IMR-90 (cell line): ENCODE results near the gene SPAG5. TPM values are rescaled to one million over a fixed set of nuclear protein-coding genes. Genes with fewer than 3 reads are reported as not detected.

Experiments
- ATAC-seq: fragments of 200-7000 bp; cut with Tn5 transposase; 2 replicates; pipeline ENCODE4 v1.9.1; 2020; ENCODE audit warnings: low read depth, mild to moderate bottlenecking, moderate library complexity
- BruUV-seq: library from RNA; stranded (reverse); fragments of 400-500 nt; replicated peaks from 2 replicates; lab custom pipeline; 2021; lab: Mats Ljungman, UMichigan
- CTCF ChIA-PET: fragments of 300-600 bp; formaldehyde crosslinking; extraction: SDS; loops from one replicate; lab custom pipeline; 2021; ENCODE audit warnings: antibody characterized with exemption; lab: Yijun Ruan, JAX
- POLR2A ChIA-PET: fragments of 300-600 bp; sonication (Branson Sonifier 250); formaldehyde crosslinking; loops from one replicate; lab custom pipeline; 2022; ENCODE audit warnings: antibody characterized with exemption; ENCODE audit not compliant: unreplicated experiment; lab: Charles Lee
- DNase-seq: peaks from one replicate; pipeline ENCODE4 v3.0.0; 2013
- H2AFZ ChIP-seq: replicated peaks from 2 replicates; pipeline ENCODE3; 2013; ENCODE audit warnings: low read length, mild to moderate bottlenecking; ENCODE audit not compliant: poor library complexity
- H2AK5ac ChIP-seq: 2 replicates; pipeline ENCODE4 v1.6.1; 2013; ENCODE audit warnings: low read depth, low read length, inconsistent platforms
- H2AK9ac ChIP-seq: replicated peaks from 2 replicates; pipeline ENCODE3; 2013; ENCODE audit warnings: mild to moderate bottlenecking, low read depth, low read length, moderate library complexity; ENCODE audit not compliant: poor library complexity
- H2BK120ac ChIP-seq: 2 replicates; pipeline ENCODE4 v1.6.1; 2013; ENCODE audit warnings: low read depth, low read length, inconsistent platforms
- H2BK15ac ChIP-seq: 3 replicates; pipeline ENCODE4 v1.6.1; 2013; ENCODE audit warnings: low read depth, low read length, inconsistent platforms
- H2BK20ac ChIP-seq: 2 replicates; pipeline ENCODE4 v1.6.1; 2013; ENCODE audit warnings: low read depth, mild to moderate bottlenecking, inconsistent platforms, low read length, moderate library complexity
- H2BK5ac ChIP-seq: 2 replicates; pipeline ENCODE4 v1.6.1; 2013; ENCODE audit warnings: mild to moderate bottlenecking, low read depth, low read length, inconsistent platforms; ENCODE audit not compliant: poor library complexity, severe bottlenecking
- H3K14ac ChIP-seq: replicated peaks from 2 replicates; pipeline ENCODE4 v1.6.1; 2013; ENCODE audit warnings: low read depth, low read length, inconsistent platforms
- H3K18ac ChIP-seq: 2 replicates; pipeline ENCODE4 v1.6.1; 2013; ENCODE audit warnings: low read depth, low read length, control low read depth
- H3K23ac ChIP-seq: 2 replicates; pipeline ENCODE4 v1.6.1; 2013; ENCODE audit warnings: low read depth, low read length, inconsistent platforms
- H3K27ac ChIP-seq: 2 replicates; pipeline ENCODE4 v1.5.1; 2013; ENCODE audit warnings: mild to moderate bottlenecking, control low read depth, low read length; ENCODE audit not compliant: insufficient read depth
- H3K27me3 ChIP-seq: 2 replicates; pipeline ENCODE4 v1.6.1; 2013; ENCODE audit warnings: low read length; ENCODE audit not compliant: control insufficient read depth, insufficient read depth
- H3K36me3 ChIP-seq: 2 replicates; pipeline ENCODE4 v1.6.1; 2013; ENCODE audit warnings: low read length, mixed read lengths; ENCODE audit not compliant: control insufficient read depth, insufficient read depth
- H3K4ac ChIP-seq: 2 replicates; pipeline ENCODE4 v1.6.1; 2013; ENCODE audit warnings: low read depth, low read length, inconsistent platforms
- H3K4me1 ChIP-seq: 2 replicates; pipeline ENCODE4 v1.6.1; 2013; ENCODE audit warnings: low read length, mixed read lengths; ENCODE audit not compliant: control insufficient read depth, insufficient read depth
- H3K4me2 ChIP-seq: 2 replicates; pipeline ENCODE4 v1.6.1; 2013; ENCODE audit warnings: low read depth, mild to moderate bottlenecking, control low read depth, low read length, moderate library complexity
- H3K4me3 ChIP-seq: 2 replicates; pipeline ENCODE4 v1.5.1; 2013; ENCODE audit warnings: low read depth, mild to moderate bottlenecking, control low read depth, low read length, moderate library complexity; ENCODE audit not compliant: insufficient read depth
- H3K56ac ChIP-seq: 2 replicates; pipeline ENCODE4 v1.6.1; 2013; ENCODE audit warnings: low read length, inconsistent platforms; ENCODE audit not compliant: insufficient read depth; ENCODE audit errors: extremely low read depth
- H3K79me1 ChIP-seq, 2 experiments: 2 replicates each; pipeline ENCODE4 v1.6.1; 2013; ENCODE audit warnings: low read length in 2 of 2, inconsistent platforms in 1 of 2, low read depth in 1 of 2
- H3K9ac ChIP-seq: 2 replicates; pipeline ENCODE4 v1.6.1; 2013; ENCODE audit warnings: low read depth, low read length, control low read depth
- H3K9me1 ChIP-seq: 2 replicates; pipeline ENCODE4 v1.6.1; 2013; ENCODE audit warnings: low read length, inconsistent platforms; ENCODE audit not compliant: insufficient read depth
- H3K9me3 ChIP-seq: 2 replicates; pipeline ENCODE4 v1.6.1; 2013; ENCODE audit warnings: low read length; ENCODE audit not compliant: control insufficient read depth, insufficient read depth
- H4K20me1 ChIP-seq: 2 replicates; pipeline ENCODE4 v1.6.1; 2013; ENCODE audit warnings: low read length, inconsistent platforms; ENCODE audit not compliant: insufficient read depth
- H4K5ac ChIP-seq: 2 replicates; pipeline ENCODE4 v1.6.1; 2013; ENCODE audit warnings: mild to moderate bottlenecking, low read depth, low read length, control low read depth
- H4K8ac ChIP-seq, 2 experiments: 2 replicates each; pipeline ENCODE4 v1.6.1; 2013; ENCODE audit warnings: low read depth in 2 of 2, low read length in 2 of 2, control low read depth in 1 of 2, inconsistent platforms in 1 of 2
- H4K91ac ChIP-seq: 2 replicates; pipeline ENCODE4 v1.6.1; 2013; ENCODE audit warnings: low read depth, low read length, inconsistent platforms; ENCODE audit not compliant: insufficient read depth
- RFX5 ChIP-seq: IDR thresholded peaks from 2 replicates; pipeline ENCODE4 v1.8.0; 2012; ENCODE audit warnings: low read depth, mild to moderate bottlenecking, low read length, moderate library complexity
- WGBS, 2 experiments: methylation state at CpG; one replicate each; pipeline versions ENCODE4 v1.1.5 to v1.1.7; 2013; ENCODE audit warnings: missing lambda C conversion rate in 2 of 2; ENCODE audit not compliant: insufficient read length in 1 of 2; ENCODE audit errors: extremely low coverage in 2 of 2; 5-methylcytosine and 5-hydroxymethylcytosine counted together
- dilution Hi-C: fragments of 300-500 bp; cut with HindIII; formaldehyde crosslinking; loops from one replicate; pipeline ENCODE4 v1.14.3; 2018; ENCODE audit warnings: low sequenced_read_pairs; ENCODE audit not compliant: unreplicated experiment
- in situ Hi-C: fragments of 300-500 bp; cut with MboI; formaldehyde crosslinking; loops from 3 replicates; pipeline ENCODE4 v1.14.3; 2019; ENCODE audit warnings: low sequenced_read_pairs, inconsistent platforms, mixed read lengths
- intact Hi-C: fragments of 100-400 bp; cut with micrococcal nuclease; formaldehyde crosslinking; loops from 2 replicates; pipeline ENCODE4 v1.10.0; 2022
- polyA plus RNA-seq, 3 experiments: library from polyadenylated mRNA; depleted of rRNA; stranded (reverse); fragments of >200 nt; gene quantifications; 2 replicates each; pipeline ENCODE4 v1.2.3, GENCODE V29; 2012; ENCODE audit warnings: low replicate concordance in 1 of 3
- total RNA-seq: library from RNA; depleted of rRNA; stranded (reverse); fragments of >200 nt; gene quantifications from 2 replicates; pipeline ENCODE4 v1.2.3, GENCODE V29; 2012

SPAG5 gene
- total and polyA plus RNA-seq, 2 of the 4 experiments (the other 2 are of a cell fraction) = 40.3 to 60.8 TPM

- H3K36me3 ChIP-seq = peaks cover 21% of the 10 kb centered on the region
- no peak overlapping the region for H3K4me2 ChIP-seq
- no peaks in the 10 kb centered on the region for H3K9me3 ChIP-seq
- no peak overlapping the region for H4K8ac ChIP-seq
- no peak for ATAC-seq
- ChIA-PET POLR2A (no interaction called here), CTCF (no interaction called here)
- peaks cover 5% of the 10 kb centered on the region; the same call in 1 of the 2 replicates for H4K20me1 ChIP-seq
- H3K18ac ChIP-seq = no peak overlapping the region
- no peak for TF ChIP-seq RFX5
- H2BK15ac ChIP-seq = no peak overlapping the region
- H3K56ac ChIP-seq = no peak overlapping the region
- H4K5ac ChIP-seq = no peak overlapping the region
- H3K79me1 ChIP-seq = peaks cover 10 to 26% of the 10 kb centered on the region in 2 experiments
- DNase-seq = no peak
- no peak overlapping the region for H2AFZ ChIP-seq
- no peak overlapping the region for H3K23ac ChIP-seq
- no peak overlapping the region for H3K14ac ChIP-seq
- H3K9ac ChIP-seq = no peak overlapping the region
- H3K4ac ChIP-seq = no peak overlapping the region
- BruUV-seq = no TSS peak
- H2BK5ac ChIP-seq = no peak overlapping the region
- no peak overlapping the region for H3K27ac ChIP-seq
- intact Hi-C loops = no loop called here
- in situ Hi-C loops = no loop called here
- peaks cover 6% of the 10 kb centered on the region; the same call in 1 of the 2 replicates for H3K4me1 ChIP-seq
- H3K4me3 ChIP-seq = no peak overlapping the region
- H3K27me3 ChIP-seq = no peaks in the 10 kb centered on the region
- peaks cover 11% of the 10 kb centered on the region for H3K9me1 ChIP-seq
- no peak overlapping the region for H4K91ac ChIP-seq
- no peak overlapping the region for H2BK20ac ChIP-seq
- WGBS, 2 experiments = 60% methylated on average over 1 of the region's 7 CpGs; no CpG with 5 or more reads in 1 of the 2 experiments
- no peak overlapping the region for H2BK120ac ChIP-seq
- H2AK5ac ChIP-seq = no peak overlapping the region
- dilution Hi-C loops = no loop called here
- no peak overlapping the region for H2AK9ac ChIP-seq
Measured at GRCh38 chr17:28574526-28574925, 24.3 kb downstream of the SPAG5 start.
